ENCODE data around the gene PRDM1.

PRDM1 gene

GRCh38 chr6:106113256-106113959 is 27.3 kb downstream of the PRDM1 start:
- TF ChIP-seq CTCF (IDR thresholded peaks at IDR 0.05; ENCODE audit: low read depth, low read length, missing control alignments) = no peak
- H3K4me3 ChIP-seq (ENCODE audit: low read depth, low read length) = no peak overlapping the region
- DNase-seq (ENCODE audit: low read depth) = no peak

- peak; percentile 90 for DNase-seq (ENCODE audit: low read depth)
- no peak for TF ChIP-seq CTCF (IDR thresholded peaks at IDR 0.05; ENCODE audit: low read depth, low read length, missing control alignments)
- no peak overlapping the region; the same call in 1 of the 2 replicates for H3K4me3 ChIP-seq (ENCODE audit: low read depth, low read length)
Observed at GRCh38 chr6:106114492-106114891, 28.4 kb downstream of the PRDM1 start.

GRCh38 chr6:106115286-106115685 is 29.1 kb downstream of the PRDM1 start:
- TF ChIP-seq CTCF (IDR thresholded peaks at IDR 0.05; ENCODE audit: low read depth, low read length, missing control alignments) = no peak
- no peak for DNase-seq (ENCODE audit: low read depth)
- H3K4me3 ChIP-seq (ENCODE audit: low read depth, low read length) = no peak overlapping the region; the same call in 1 of the 2 replicates

GRCh38 chr6:106116125-106116832 is 30.1 kb downstream of the PRDM1 start:
- DNase-seq (ENCODE audit: low read depth) = no peak
- no peak overlapping the region for H3K4me3 ChIP-seq (ENCODE audit: low read depth, low read length)
- TF ChIP-seq CTCF (IDR thresholded peaks at IDR 0.05; ENCODE audit: low read depth, low read length, missing control alignments) = no peak

- no peak for DNase-seq (ENCODE audit: low read depth)
- TF ChIP-seq CTCF (IDR thresholded peaks at IDR 0.05; ENCODE audit: low read depth, low read length, missing control alignments) = no peak
- no peak overlapping the region for H3K4me3 ChIP-seq (ENCODE audit: low read depth, low read length)
Observed at GRCh38 chr6:106117579-106117978, 31.4 kb downstream of the PRDM1 start.

GRCh38 chr6:106118835-106119431 is 32.8 kb downstream of the PRDM1 start:
- no peak overlapping the region for H3K4me3 ChIP-seq (ENCODE audit: low read depth, low read length)
- DNase-seq (ENCODE audit: low read depth) = no peak
- TF ChIP-seq CTCF (IDR thresholded peaks at IDR 0.05; ENCODE audit: low read depth, low read length, missing control alignments) = no peak
